Measurements from ENCODE around the gene C5orf63.

GRCh38 chr5:127003798-127004495 lies 69.4 kb downstream of the C5orf63 start:
- TF ChIP-seq, protein P1, sequence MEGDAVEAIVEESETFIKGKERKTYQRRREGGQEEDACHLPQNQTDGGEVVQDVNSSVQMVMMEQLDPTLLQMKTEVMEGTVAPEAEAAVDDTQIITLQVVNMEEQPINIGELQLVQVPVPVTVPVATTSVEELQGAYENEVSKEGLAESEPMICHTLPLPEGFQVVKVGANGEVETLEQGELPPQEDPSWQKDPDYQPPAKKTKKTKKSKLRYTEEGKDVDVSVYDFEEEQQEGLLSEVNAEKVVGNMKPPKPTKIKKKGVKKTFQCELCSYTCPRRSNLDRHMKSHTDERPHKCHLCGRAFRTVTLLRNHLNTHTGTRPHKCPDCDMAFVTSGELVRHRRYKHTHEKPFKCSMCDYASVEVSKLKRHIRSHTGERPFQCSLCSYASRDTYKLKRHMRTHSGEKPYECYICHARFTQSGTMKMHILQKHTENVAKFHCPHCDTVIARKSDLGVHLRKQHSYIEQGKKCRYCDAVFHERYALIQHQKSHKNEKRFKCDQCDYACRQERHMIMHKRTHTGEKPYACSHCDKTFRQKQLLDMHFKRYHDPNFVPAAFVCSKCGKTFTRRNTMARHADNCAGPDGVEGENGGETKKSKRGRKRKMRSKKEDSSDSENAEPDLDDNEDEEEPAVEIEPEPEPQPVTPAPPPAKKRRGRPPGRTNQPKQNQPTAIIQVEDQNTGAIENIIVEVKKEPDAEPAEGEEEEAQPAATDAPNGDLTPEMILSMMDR (conservative IDR thresholded peaks at IDR 0.05 in 1 of 2, IDR thresholded peaks at IDR 0.05 in 1 of 2; ENCODE audit: extremely low read depth in 1 of 2, insufficient read depth in 1 of 2, low read depth in 1 of 2, low read length in 2 of 2): no peak
- no peak for TF ChIP-seq EZH2 (IDR thresholded peaks at IDR 0.05; ENCODE audit: borderline replicate concordance, low read length)
